AG20443 (cell line): ENCODE measurements around the gene SEMA4D.
A peak's percentile ranks its signal among the peaks of the same experiment; 100 is the strongest.
"Not testable (repeated sequence)": the region's sequence is repeated elsewhere in the genome, so short reads cannot be mapped to it uniquely, and the experiment has no call there.

Experiments used
- DNase-seq: peaks from one replicate; pipeline ENCODE4 v3.0.0; 2012; ENCODE audit warnings: low spot score, mixed read lengths

The SEMA4D gene

DNA sequence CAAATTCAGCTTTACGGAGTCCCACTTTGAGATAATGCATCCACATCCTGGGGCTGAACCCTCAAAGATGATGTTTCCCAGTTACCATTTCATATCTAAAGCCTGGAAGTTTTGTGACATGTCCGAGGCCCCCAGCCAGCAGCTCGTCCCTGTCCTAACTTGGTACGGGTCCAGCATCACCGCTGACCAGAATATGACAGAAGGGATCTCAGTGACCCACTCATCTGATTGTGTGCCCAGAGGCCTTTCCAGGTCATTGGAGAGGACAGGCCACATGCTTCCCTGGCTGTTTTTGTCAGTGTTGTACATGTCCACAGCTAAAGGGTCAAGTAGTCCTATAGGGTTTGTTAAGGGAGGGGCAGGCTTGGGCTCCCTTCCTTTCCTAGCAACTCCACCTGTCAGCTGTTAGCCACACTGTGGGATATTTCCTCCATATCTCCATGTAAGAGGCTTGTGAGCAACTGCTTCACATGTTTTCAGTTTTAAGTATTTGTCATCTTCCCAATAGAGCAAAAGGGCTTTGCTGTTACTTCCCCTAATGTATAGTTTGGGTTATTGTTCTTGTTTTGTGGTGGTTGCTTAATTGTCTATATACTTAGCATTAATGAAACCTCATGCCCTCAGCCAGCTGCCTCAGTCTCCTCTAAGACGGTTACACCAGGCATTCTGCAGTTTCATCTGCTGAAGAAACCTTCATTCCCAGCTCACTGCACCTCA lies 146.2 kb downstream of the SEMA4D start:
- no peak for DNase-seq

DNA sequence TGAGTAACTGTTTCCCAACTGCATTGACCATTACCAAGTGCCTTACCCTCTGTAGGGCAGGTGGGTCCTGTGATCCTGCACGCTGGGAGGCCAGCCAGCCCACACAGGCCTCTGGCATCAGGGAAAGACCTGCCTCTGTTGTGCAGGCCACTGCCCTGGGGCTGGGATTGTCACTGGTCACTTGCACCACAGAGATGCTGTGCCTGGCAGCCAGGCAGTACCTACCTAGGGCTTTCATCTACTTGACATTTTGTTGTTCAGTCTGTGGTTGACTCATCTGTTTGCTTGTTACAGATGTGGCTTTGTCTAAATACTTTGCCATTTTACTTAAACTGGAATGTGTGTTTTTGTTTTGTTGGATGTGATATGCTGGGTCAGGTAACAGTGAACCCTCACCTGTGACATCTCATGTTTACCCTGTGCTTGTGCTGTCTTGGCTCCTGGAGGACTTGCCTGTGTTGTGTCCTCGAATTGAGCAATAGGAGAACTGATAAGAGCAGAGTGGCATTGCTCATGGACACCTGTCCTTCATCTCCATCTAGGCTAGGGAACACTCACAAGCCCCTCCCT lies 146.8 kb downstream of the SEMA4D start:
- DNase-seq = no peak

DNA sequence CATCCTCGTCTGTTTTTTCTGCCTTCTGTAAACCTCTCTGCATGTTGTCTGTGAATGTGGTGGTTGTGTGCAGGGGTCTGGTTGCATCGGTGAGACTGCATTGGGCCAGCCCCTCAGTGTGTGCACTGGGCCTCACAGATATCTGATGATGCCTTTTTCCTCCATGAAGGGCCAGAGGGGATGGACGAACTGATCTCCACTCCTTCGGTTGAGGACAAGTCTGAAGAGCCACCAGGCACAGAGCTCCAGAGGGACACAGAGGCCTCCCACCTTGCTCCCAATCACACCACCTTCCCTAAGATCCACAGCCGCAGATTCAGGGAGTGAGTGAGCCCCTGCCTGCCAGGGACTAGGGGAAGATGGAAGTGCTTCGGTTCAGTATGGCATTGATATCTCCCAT lies 148.3 kb downstream of the SEMA4D start:
- DNase-seq = no peak

DNA sequence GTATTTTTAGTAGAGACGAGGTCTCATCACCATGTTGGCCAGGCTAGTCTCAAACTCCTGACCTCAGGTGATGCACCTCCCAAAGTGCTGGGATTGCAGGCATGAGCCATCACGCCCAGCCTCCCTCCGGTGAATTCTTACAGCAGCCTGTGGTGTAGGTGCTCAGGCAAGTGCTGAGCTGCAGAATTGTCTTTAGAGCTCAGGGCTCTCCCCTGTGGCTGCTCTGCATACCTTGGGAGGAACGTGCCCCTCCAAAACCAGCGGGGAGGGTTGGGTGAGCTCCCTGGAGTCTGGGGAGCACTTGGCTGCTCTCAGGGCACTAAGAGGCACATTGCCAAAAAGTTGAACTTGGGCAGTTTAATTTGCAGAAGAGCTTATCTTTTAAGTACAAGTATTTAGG lies 150.3 kb downstream of the SEMA4D start:
- no peak for DNase-seq

DNA sequence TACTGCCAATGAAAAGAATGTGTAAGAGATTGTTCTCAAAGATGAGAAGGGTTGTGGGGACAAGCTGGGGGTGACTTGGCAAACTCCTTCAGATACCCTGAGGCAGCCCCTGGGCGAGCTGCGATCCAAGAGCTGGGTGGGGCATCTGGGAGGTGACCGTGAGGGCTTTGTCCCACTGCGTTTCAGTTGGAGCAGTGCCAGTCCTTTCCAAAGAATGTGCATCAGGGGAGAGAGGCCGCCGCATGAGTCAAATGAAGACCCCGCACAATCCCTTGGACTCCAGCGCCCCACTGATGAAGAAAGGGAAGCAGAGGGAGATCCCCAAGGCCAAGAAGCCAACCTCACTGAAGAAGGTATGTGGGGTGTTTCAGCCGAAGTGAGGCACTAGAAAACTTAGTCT lies 151.2 kb downstream of the SEMA4D start:
- DNase-seq = no peak

DNA sequence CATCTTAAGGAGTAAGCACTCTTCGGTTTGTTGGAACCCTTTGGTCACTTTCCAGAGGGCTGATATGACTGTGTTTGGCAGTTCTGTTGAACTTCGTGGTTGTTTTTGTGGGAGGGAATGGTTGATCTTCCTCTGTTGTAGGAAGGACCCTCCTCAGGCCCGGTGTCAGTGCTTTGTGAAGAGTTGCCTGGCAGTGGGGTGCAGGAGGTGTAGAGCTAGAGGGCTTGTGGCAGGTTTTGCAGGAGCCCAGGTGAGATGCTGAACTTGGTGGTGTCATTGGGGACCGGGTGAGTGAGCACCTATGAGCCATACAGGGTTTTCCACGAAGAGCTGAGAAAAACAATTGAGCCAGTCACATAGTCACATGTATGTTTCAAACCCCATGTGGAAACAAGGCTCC lies 152.4 kb downstream of the SEMA4D start:
- no peak for DNase-seq

DNA sequence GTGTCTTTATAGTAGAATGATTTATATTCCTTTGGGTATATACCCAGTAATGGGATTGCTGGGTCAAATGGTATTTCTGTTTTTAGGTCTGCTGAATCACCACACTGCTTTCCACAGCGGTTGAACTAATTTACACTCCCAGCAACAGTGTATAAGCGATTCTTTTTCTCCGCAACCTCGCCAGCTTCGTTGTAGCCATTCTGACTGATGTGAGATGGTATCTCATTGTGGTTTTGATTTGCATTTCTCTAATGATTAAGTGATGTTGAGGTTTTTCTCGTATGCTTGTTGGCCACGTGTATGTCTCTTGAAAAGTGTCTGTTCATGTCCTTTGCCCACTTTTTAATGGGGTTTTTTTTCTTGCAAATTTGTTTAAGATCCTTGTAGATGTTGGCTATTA lies 154.1 kb downstream of the SEMA4D start:
- not testable (repeated sequence) for DNase-seq

DNA sequence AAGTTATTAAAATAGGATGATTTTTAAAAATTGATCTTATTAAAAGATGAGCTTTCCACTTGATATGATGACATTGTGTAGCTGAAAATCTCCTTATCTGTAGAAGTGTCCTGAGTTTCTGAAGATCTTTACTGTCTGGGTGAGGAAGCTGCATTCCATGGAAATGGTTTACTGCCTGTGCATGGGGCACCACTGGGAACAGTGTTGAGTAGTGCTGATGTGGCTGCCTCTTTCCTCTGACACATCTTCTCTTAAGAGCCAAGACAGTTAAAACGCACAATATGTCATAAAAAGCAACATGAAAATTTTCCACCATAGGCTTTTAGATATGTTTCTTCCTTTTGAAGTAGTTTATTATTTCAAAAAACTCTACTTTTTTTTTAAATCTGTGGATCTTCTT lies 155.0 kb downstream of the SEMA4D start:
- DNase-seq = no peak

DNA sequence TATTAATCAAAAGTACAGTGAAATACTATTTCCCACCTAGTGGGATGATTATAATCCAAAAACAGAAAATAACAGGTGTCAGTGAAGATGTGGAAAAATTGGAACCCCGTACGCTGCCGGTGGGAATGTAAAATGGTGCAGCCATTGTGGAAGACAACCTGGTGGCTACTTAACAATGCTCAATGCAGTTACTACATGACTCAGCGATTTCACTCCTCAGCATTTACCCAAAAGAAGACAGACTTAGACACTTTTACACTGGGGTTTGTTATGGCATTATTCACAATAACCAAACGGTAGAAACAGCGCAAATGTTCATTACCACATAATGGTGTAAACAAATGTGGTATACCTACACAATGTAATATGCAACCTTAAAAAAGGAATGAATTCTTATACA lies 155.7 kb downstream of the SEMA4D start:
- no peak for DNase-seq

DNA sequence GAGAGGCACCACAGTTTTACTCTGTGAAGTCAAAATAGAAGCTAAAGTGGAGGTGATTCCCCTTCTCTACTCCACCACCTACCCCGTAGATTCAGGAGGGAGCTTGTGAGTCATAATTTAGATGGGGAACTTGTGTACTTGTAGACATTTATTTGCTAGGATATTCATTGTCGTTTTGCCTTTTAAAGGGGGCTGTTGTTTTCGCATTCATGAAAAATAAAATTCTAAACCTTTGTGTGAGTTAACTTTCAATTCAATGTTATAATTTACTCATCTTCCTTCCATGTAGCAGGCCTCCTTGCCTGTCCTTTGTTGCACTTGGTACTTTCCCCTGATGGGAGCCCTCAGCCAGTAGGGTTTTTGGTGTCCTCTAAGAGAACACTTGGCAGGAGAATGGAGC lies 157.6 kb downstream of the SEMA4D start:
- DNase-seq = no peak

DNA sequence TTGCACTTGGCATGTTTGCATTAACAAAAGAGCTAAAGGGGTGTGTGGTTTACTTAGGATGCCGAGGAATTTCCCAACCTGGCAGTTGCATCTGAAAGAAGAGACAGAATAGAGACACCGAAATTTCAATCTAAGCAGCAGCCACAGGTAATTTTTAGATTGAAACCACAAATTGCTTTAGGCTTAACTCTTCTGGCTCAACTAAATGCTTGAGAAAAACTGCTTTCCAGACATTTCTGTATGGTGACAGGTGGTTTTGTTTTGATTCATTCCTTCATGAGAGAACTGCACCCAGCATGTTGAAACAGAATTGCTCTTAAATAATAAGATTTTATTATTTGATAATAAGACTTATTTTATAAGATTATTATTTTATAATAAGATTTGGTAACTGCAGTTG lies 158.1 kb downstream of the SEMA4D start:
- no peak for DNase-seq

DNA sequence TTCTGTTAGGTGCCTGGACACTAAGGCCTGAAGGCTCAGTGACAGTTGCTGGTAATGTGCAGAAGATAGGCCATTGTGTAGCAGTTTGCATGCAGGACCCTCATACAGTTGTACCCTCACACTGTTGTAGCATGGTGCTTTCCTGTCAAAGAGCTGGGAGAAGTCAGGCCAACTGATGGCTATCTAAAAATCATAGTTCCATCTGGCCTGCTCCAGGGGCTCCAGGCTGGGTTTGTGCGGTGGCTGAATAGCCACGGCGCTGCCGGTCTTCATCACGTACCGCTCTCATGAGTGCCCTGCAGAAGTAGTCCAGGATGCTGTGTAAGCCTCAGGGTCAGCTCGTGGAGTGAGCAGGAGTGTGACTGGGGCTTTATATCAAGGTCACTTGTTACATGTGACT lies 167.4 kb downstream of the SEMA4D start:
- no peak for DNase-seq

DNA sequence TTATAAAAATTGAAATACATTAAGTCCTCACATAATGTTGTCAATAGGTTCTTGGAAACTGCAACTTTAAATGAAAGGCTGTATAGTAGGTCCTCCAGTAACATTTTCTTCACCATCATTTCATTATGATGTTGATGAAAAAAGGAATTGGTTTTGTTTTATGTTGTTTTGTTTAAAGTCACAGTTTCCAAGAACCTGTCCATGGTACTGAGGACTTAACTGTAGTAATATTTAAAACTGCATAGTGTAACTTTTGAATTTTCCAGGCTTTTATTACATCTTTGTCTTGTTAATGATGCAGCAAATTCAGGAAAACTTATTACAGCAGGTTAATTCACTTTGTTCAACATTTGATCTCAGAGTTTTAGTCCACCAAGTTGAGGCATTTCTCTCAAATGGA lies 168.0 kb downstream of the SEMA4D start:
- no peak for DNase-seq

DNA sequence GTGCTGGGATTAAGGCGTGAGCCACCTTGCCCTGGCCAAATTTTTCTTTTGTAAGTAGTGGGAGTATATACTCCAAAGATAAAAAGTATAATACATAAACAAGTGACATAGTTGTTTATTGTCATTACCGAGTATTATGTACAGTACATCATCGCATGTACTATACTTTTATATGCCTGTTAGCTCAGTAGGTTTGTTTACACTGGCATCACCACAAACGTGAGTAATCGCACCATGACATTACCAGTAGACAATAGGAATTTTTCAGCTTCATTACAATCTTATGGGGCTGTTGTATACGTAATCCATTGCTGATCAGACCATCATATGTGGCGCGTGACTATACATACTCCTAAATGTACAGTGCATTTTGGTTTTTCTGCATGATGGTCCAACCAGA lies 169.8 kb downstream of the SEMA4D start:
- DNase-seq = no peak

DNA sequence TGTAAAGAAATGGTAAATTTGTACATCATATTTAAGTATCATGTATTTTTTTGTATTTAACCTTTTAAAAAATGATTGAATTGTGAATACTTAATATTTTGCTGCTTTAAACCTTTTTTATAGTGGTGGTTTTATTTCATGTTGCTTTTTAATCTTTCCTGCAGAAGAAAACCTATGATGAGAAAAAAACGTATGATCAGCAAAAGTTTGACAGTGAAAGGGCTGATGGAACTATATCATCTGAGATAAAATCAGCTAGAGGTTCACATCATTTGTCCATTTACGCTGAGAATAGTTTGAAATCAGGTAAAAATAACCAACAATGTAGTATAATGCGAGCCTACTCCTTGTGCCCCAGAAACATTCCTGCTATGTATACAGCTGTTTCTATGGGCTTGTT lies 172.2 kb downstream of the SEMA4D start:
- no peak for DNase-seq

DNA sequence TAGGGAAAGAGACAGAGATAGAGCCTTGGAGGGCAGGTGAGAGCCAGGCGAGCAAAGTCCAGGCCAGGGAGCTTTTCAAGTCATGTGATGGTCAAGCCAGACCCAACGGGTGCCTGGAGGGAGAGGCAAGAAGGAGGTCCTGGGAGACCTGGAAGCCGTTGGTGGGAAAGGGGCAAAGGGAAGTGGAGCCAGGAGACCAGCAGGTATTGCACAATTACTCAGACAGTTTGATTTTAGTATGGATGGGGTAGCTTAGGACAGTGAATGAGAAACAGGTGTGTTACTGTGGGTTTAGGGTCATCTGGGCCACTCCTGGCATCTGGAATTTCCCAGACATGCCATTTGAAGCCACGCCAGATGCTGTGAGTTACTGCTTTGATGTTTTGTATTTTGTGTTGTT lies 174.5 kb downstream of the SEMA4D start:
- no peak for DNase-seq

DNA sequence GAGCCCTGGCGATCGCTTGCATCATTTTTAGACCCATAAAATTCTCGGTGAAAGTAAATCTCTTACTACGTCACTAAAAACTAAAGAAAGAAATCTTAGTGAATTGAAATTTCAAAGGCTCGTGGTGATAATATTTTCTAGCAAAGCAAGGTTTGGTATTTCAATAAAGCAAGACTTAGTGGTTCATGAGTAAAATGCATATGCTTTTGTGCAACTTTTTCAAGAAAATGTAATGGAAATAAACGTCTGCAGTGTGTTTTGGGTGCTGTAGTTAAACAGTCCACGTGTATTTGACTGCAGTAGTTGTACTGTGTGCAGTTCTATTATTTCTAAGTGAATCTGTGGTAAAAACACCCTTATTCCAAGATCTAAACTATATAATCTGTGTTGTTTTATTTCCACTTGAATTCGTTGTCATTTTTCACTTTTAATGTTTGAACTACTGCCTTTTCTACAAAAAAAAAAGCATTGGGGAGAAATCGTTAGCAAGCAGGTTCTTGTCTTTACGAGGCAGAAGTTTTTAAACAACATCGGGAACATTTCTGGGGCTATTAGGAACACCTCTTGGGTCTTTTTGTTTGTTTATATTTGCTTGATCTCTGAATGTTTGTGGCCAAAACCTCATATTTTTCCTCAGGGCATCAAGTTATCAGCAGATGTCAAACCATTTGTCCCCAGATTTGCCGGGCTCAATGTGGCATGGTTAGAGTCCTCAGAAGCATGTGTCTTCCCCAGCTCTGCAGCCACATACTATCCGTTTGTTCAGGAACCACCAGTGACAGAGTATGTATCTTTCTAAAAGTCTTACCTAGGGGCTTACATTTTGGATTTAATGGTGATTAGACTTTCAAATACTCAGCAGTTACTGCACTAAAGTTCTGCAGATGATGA lies 178.7 kb downstream of the SEMA4D start:
- DNase-seq = no peak

DNA sequence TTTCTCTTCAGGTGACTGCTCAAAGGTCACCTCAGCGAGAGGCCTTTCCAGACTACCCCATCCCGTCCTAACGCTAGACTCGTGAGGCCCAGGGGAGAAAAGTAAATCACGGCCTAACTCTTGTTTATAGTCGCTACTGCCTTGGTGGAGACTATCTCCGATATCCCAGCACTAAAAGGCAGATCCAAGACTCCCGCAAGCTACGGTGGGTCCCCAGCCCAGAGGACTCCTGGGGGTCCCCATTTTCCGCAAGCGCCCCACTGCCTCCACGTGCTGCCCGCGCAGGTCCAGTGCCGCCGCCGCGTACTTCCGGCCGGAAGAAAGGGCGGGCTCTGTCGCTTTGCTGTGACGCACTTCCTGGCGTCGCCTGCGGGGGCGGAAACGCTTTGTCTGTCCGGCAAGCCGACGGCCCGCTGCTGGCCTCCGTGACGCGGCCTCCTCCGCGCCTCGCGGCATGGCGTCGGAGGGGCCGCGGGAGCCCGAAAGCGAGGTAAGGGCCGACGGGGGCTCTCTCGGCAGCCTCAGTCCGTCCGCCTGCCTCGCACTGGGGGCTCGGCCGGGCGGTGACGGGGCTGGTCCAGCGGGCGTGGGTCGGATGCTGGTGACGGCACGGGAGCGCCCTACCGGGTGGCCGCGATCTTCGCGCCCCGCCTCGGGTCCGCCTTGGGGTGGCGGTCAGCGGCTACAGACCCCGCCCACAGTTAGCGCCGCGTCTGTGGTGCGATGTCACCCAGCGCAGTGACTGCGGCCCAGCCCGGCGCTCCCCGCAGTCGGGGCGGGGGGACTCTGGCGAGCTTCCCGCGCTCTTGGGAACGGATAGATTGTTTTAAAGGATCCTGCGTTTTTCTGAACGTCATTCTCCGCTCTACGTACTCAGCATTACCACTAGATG lies 179.5 kb downstream of the SEMA4D start, which contains the start of gene SECISBP2:
Gene SECISBP2 (plus strand): TSS at position 378 of the 892 bp plus-strand sequence. CDS start 77 bp downstream, at position 455.
- peak; percentile 96 for DNase-seq

DNA sequence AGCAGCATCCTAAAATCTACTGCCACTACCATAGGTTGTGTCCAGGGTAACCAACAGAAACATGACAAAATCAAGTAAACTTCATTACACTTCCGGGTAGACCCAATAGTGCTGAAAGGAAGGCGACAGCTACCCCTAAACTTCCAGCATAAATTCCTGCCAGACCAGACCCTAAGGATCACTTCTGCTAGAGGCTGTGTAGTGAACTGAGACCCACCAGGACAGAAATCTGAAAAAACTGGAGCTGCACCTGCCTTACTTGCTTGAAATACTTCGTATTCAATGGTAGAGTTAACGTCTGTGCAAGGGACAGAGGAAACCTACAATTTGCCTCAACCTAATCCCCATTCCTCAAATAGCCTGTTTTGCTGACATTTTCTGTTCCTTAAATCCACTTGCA lies 180.6 kb downstream of the SEMA4D start:
- no peak for DNase-seq

DNA sequence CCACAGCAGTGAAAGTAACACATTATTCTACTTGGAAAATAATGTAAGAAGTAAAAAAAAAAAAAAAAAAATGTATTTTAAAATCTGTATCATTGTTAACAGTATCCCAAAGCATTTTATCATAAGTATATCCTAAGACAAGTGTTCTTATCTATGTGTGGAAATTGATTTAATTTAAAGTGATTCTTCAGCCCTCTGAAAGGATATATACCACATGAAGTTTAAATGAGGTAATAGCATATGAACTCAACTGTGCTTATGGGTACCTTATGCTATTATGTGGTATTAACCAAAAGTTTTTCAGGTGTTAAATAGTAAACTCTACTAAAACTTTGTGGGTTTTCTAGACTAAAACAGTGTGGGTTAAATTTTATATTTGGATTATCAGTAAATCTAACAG lies 182.4 kb downstream of the SEMA4D start:
- DNase-seq = no peak

DNA sequence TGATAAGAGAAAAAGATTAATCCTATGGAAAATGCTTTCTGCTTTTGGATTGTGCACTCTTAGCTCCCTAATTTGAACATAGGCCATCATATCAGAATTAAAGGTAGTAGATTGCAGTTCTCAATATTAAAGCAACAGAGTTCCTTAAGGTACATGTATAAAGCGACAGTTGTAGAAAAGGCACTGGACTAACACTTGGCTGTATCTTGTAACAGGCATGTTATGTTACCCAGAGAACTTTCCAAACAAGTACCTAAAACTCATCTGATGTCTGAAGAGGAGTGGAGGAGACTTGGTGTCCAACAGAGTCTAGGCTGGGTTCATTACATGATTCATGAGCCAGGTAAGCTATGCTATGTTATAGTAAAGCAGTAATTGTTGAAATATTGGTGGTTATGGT lies 183.0 kb downstream of the SEMA4D start:
- DNase-seq = no peak

DNA sequence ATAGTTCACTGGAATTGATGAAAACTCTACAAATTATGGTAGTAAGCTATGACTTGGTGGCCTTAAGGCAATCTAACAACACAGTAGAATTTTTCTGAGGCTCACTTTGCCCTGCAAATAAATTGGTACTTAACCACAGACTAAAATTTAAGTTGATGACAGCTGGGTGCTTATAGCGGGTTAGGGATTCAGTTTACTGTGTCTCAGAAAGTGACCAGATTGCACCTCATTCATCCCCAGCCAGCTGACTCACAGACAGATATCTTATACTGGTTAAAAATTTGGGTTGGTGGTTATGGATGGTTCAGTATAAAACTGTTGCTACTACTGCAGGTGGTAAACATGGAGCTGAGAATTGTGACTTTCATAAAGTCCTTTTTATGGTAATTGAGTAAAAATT lies 184.1 kb downstream of the SEMA4D start:
- no peak for DNase-seq
